Stimulated activated CD8-positive, alpha-beta memory T cell treated with anti-CD3 and anti-CD28 coated beads, Interleukin-7, amount 100 ng/mL, for 24 hours (primary cell): Measurements from ENCODE around the gene VPS18.

ENCODE experiments used
- DNase-seq: peaks from one replicate; pipeline ENCODE4 v3.0.0-alpha.2; 2020; ENCODE audit warnings: low read depth

The VPS18 gene

GRCh38 chr15:40902605-40903561, 8.6 kb downstream of the VPS18 start:
- no peak for DNase-seq

- no peak for DNase-seq
Observed at GRCh38 chr15:40904552-40905201, 10.4 kb downstream of the VPS18 start.

GRCh38 chr15:40906091-40906990, 12.1 kb downstream of the VPS18 start:
- peak; percentile 71 for DNase-seq

- no peak for DNase-seq
Observed at GRCh38 chr15:40906991-40907802, 12.9 kb downstream of the VPS18 start.

- no peak for DNase-seq
Observed at GRCh38 chr15:40908095-40908494, 13.8 kb downstream of the VPS18 start.

- DNase-seq: no peak
Observed at GRCh38 chr15:40909662-40910630, 15.7 kb downstream of the VPS18 start.

GRCh38 chr15:40911141-40911540, 16.9 kb downstream of the VPS18 start:
- no peak for DNase-seq

- DNase-seq: no peak
Observed at GRCh38 chr15:40911693-40912092, 17.4 kb downstream of the VPS18 start.

GRCh38 chr15:40912478-40912877, 18.2 kb downstream of the VPS18 start:
- DNase-seq: no peak

- DNase-seq: no peak
Observed at GRCh38 chr15:40914013-40914412, 19.8 kb downstream of the VPS18 start.

GRCh38 chr15:40914486-40914885, 20.2 kb downstream of the VPS18 start:
- no peak for DNase-seq

GRCh38 chr15:40915116-40915661, 20.9 kb downstream of the VPS18 start:
- no peak for DNase-seq

- DNase-seq: no peak
Observed at GRCh38 chr15:40915679-40916078, 21.4 kb downstream of the VPS18 start.

GRCh38 chr15:40917585-40917984, 23.3 kb downstream of the VPS18 start:
- DNase-seq: no peak

- no peak for DNase-seq
Observed at GRCh38 chr15:40918146-40918798, 24.0 kb downstream of the VPS18 start.

GRCh38 chr15:40918799-40919392, 24.6 kb downstream of the VPS18 start:
- no peak for DNase-seq

GRCh38 chr15:40921949-40922607, 27.8 kb downstream of the VPS18 start:
- no peak for DNase-seq

- no peak for DNase-seq
Observed at GRCh38 chr15:40922608-40923005, 28.4 kb downstream of the VPS18 start.
